H1 (cell line): ENCODE results near the gene KAT8. TPM values are rescaled to one million over a fixed set of nuclear protein-coding genes. Genes with fewer than 3 reads are reported as not detected.

Experiments
- CTCF ChIA-PET: fragments of 300-600 bp; sonication (Branson Sonifier 250); formaldehyde crosslinking; loops from one replicate; lab custom pipeline; 2021; ENCODE audit not compliant: partially characterized antibody; lab: Charles Lee
- POLR2A ChIA-PET: fragments of 300-600 bp; sonication (Branson Sonifier 250); formaldehyde crosslinking; loops from one replicate; lab custom pipeline; 2021; ENCODE audit warnings: inconsistent platforms; ENCODE audit not compliant: partially characterized antibody; lab: Charles Lee
- DNase-seq, 2 experiments: peaks; one replicate each; pipeline versions ENCODE4 v3.0.0 to v3.0.0-alpha.2; 2010 to 2022; ENCODE audit warnings: low spot score in 2 of 2, low read depth in 1 of 2, mixed read lengths in 1 of 2
- FAIRE-seq: peaks from 2 replicates; lab custom pipeline; 2011; peaks lifted over from hg19 to GRCh38; lab: Jason Lieb, UNC
- H2AFZ ChIP-seq: 2 replicates; pipeline ENCODE4 v1.8.1; 2012; ENCODE audit warnings: low read length, inconsistent platforms
- H2AK5ac ChIP-seq: 2 replicates; pipeline ENCODE4 v1.6.1; 2013; ENCODE audit warnings: low read depth, low read length
- H2BK120ac ChIP-seq: replicated peaks from 2 replicates; pipeline ENCODE3; 2013; ENCODE audit warnings: low read depth, low read length, inconsistent platforms
- H2BK12ac ChIP-seq: 2 replicates; pipeline ENCODE4 v1.6.1; 2013; ENCODE audit warnings: low read depth, low read length
- H2BK15ac ChIP-seq: 2 replicates; pipeline ENCODE4 v1.6.1; 2013; ENCODE audit warnings: low read length
- H2BK20ac ChIP-seq: 2 replicates; pipeline ENCODE4 v1.6.1; 2013; ENCODE audit warnings: low read length
- H2BK5ac ChIP-seq: 2 replicates; pipeline ENCODE4 v1.6.1; 2013; ENCODE audit warnings: low read depth, low read length
- H3K14ac ChIP-seq: 2 replicates; pipeline ENCODE4 v1.6.1; 2013; ENCODE audit warnings: inconsistent platforms; ENCODE audit not compliant: insufficient read length
- H3K18ac ChIP-seq: 2 replicates; pipeline ENCODE4 v1.6.1; 2013; ENCODE audit warnings: low read length; ENCODE audit errors: extremely low read depth
- H3K23ac ChIP-seq: 2 replicates; pipeline ENCODE4 v1.6.1; 2013; ENCODE audit warnings: inconsistent platforms; ENCODE audit not compliant: insufficient read length
- H3K23me2 ChIP-seq: 2 replicates; pipeline ENCODE4 v1.6.1; 2013; ENCODE audit warnings: low read depth, low read length
- H3K27ac ChIP-seq: 2 replicates; pipeline ENCODE4 v1.6.1; 2011; ENCODE audit warnings: low read depth, low read length, inconsistent platforms
- H3K27me3 ChIP-seq, 4 experiments: replicated peaks in 1 of 4; 1 replicate in 1 of 4; 2 replicates in 3 of 4; pipeline versions ENCODE4 v1.6.1 to v1.8.1; 2011 to 2013; ENCODE audit warnings: low read length in 3 of 4, mild to moderate bottlenecking in 3 of 4, inconsistent platforms in 2 of 4, mixed read lengths in 2 of 4, moderate library complexity in 1 of 4; ENCODE audit not compliant: control insufficient read depth in 3 of 4, insufficient read depth in 3 of 4; ENCODE audit errors: extremely low read depth in 1 of 4
- H3K36me3 ChIP-seq, 4 experiments: 2 replicates each; pipeline versions ENCODE4 v1.6.1 to v1.8.1; 2011 to 2013; ENCODE audit warnings: mild to moderate bottlenecking in 4 of 4, low read length in 3 of 4, moderate library complexity in 2 of 4, control low read depth in 1 of 4, inconsistent platforms in 1 of 4; ENCODE audit not compliant: insufficient read depth in 4 of 4, control insufficient read depth in 2 of 4
- H3K4ac ChIP-seq: replicated peaks from 2 replicates; pipeline ENCODE3; 2013; ENCODE audit warnings: low read length, low read depth, mixed read lengths, inconsistent platforms; ENCODE audit not compliant: insufficient read length
- H3K4me1 ChIP-seq, 4 experiments: replicated peaks in 1 of 4; 1 replicate in 1 of 4; 2 replicates in 3 of 4; pipeline versions ENCODE4 v1.6.1 to v1.8.1; 2011 to 2013; ENCODE audit warnings: low read length in 3 of 4, inconsistent platforms in 2 of 4, mixed read lengths in 1 of 4; ENCODE audit not compliant: insufficient read depth in 4 of 4, control insufficient read depth in 3 of 4
- H3K4me2 ChIP-seq, 2 experiments: 2 replicates each; pipeline versions ENCODE4 v1.6.1 to v1.8.1; 2011 to 2013; ENCODE audit warnings: low read depth in 2 of 2, low read length in 2 of 2, control low read depth in 1 of 2, inconsistent platforms in 1 of 2, mild to moderate bottlenecking in 1 of 2; ENCODE audit not compliant: insufficient read depth in 1 of 2
- H3K4me3 ChIP-seq, 4 experiments: fragments of 200-600, 300-600 bp in 1 of 4; sonication (generic), shearing (Covaris generic), sonication (Bioruptor Twin) in 1 of 4; 2 replicates each; pipeline versions ENCODE4 v1.5.1 to v1.8.1; 2011 to 2016; ENCODE audit warnings: low read length in 4 of 4, low read depth in 3 of 4, control low read depth in 2 of 4, inconsistent platforms in 2 of 4, mild to moderate bottlenecking in 2 of 4, mixed read lengths in 1 of 4, moderate library complexity in 1 of 4; ENCODE audit not compliant: insufficient read depth in 2 of 4; ENCODE audit errors: extremely low read depth in 1 of 4
- H3K56ac ChIP-seq: replicated peaks from 2 replicates; pipeline ENCODE3; 2013; ENCODE audit warnings: low read depth, mild to moderate bottlenecking, mixed read lengths, low read length, inconsistent platforms; ENCODE audit not compliant: insufficient read length
- H3K79me1 ChIP-seq: 2 replicates; pipeline ENCODE4 v1.6.1; 2013; ENCODE audit warnings: low read depth, low read length, control low read depth
- H3K79me2 ChIP-seq, 2 experiments: 2 replicates each; pipeline versions ENCODE4 v1.6.1 to v1.8.1; 2012 to 2013; ENCODE audit warnings: low read length in 2 of 2, mild to moderate bottlenecking in 2 of 2, inconsistent platforms in 1 of 2; ENCODE audit not compliant: insufficient read depth in 2 of 2, control insufficient read depth in 1 of 2
- H3K9ac ChIP-seq, 4 experiments: replicated peaks in 1 of 4; 1 replicate in 1 of 4; 2 replicates in 3 of 4; pipeline versions ENCODE4 v1.6.1 to v1.8.1; 2011 to 2013; ENCODE audit warnings: low read depth in 3 of 4, low read length in 3 of 4, control low read depth in 2 of 4, mild to moderate bottlenecking in 2 of 4, moderate library complexity in 2 of 4, inconsistent platforms in 1 of 4; ENCODE audit errors: extremely low read depth in 1 of 4
- H3K9me3 ChIP-seq, 2 experiments: 2 replicates each; pipeline versions ENCODE4 v1.6.1 to v1.8.1; 2012 to 2013; ENCODE audit warnings: mild to moderate bottlenecking in 2 of 2, moderate library complexity in 2 of 2, control low read depth in 1 of 2, inconsistent platforms in 1 of 2, low read depth in 1 of 2, low read length in 1 of 2, mixed read lengths in 1 of 2; ENCODE audit not compliant: insufficient read depth in 2 of 2
- H4K20me1 ChIP-seq, 2 experiments: replicated peaks in 1 of 2; 2 replicates each; pipeline versions ENCODE3 to v1.8.1; 2011 to 2013; ENCODE audit warnings: inconsistent platforms in 2 of 2, low read length in 2 of 2, mild to moderate bottlenecking in 1 of 2; ENCODE audit not compliant: insufficient read depth in 2 of 2, control insufficient read depth in 1 of 2
- H4K5ac ChIP-seq: 2 replicates; pipeline ENCODE4 v1.6.1; 2013; ENCODE audit warnings: low read length, low read depth, mixed read lengths, inconsistent platforms; ENCODE audit not compliant: insufficient read length
- H4K8ac ChIP-seq: 2 replicates; pipeline ENCODE4 v1.8.0; 2013; ENCODE audit warnings: mild to moderate bottlenecking, moderate library complexity, low read length, inconsistent platforms; ENCODE audit not compliant: insufficient read depth; ENCODE audit errors: extremely low read depth
- H4K91ac ChIP-seq: replicated peaks from 2 replicates; pipeline ENCODE3; 2013; ENCODE audit warnings: low read length, mixed read lengths, inconsistent platforms; ENCODE audit not compliant: insufficient read length
- FOSL1 ChIP-seq: IDR thresholded peaks from 2 replicates; pipeline ENCODE4 v1.6.1; 2011; ENCODE audit warnings: mild to moderate bottlenecking, low read depth, low read length, moderate library complexity; ENCODE audit not compliant: insufficient read depth
- GTF2F1 ChIP-seq: IDR thresholded peaks from 2 replicates; pipeline ENCODE4 v1.6.1; 2012; ENCODE audit warnings: low read depth, low read length, improper control_type of control experiment, borderline replicate concordance
- KDM1A ChIP-seq: fragments of 200-600, 300-600 bp; sonication (generic); IDR thresholded peaks from 2 replicates; pipeline ENCODE4 v1.7.1; 2016; ENCODE audit warnings: mild to moderate bottlenecking, low read length, borderline replicate concordance
- WGBS, 2 experiments: shearing (Covaris generic) in 1 of 2; methylation state at CpG; one replicate each; pipeline versions ENCODE4 v1.1.6 to v1.1.7; 2013 to 2015; ENCODE audit warnings: low lambda C conversion rate in 2 of 2, mixed read lengths in 2 of 2, inconsistent platforms in 1 of 2, low coverage in 1 of 2, missing lambda C conversion rate in 1 of 2; ENCODE audit not compliant: insufficient replicate concordance in 2 of 2, insufficient coverage in 1 of 2, insufficient read length in 1 of 2; ENCODE audit errors: extremely low coverage in 1 of 2, missing lambda C conversion rate in 1 of 2; 5-methylcytosine and 5-hydroxymethylcytosine counted together
- polyA plus RNA-seq, 7 experiments: library from polyadenylated mRNA; depleted of rRNA in 3 of 7; stranded (reverse) in 5 of 7; unstranded in 2 of 7; fragments of >200 nt in 5 of 7; fragments of 200-250 nt in 2 of 7; gene quantifications; 1 replicate in 5 of 7; 2 replicates in 1 of 7; 4 replicates in 1 of 7; pipeline versions ENCODE4 v1.2.1 to v1.2.3, GENCODE V29; 2011 to 2013; ENCODE audit warnings: missing spikeins in 2 of 7, mixed read lengths in 2 of 7
- total RNA-seq: library from RNA; stranded (reverse); fragmentation: NEBNext Ultra II Directional; extraction: Animal tissue kit (Norgen Biotek cat#: 25700); gene quantifications from 2 replicates; pipeline ENCODE4 v1.2.1, GENCODE V29; 2021
- TF ChIP-seq, protein P1 (sequence below): IDR thresholded peaks from 2 replicates; pipeline ENCODE4 v1.6.1; 2012; ENCODE audit warnings: inconsistent platforms
- TF ChIP-seq, protein P2 (sequence below), 3 experiments: IDR thresholded peaks; 1 replicate in 2 of 3; 2 replicates in 1 of 3; pipeline versions ENCODE4 v1.5.1 to v1.6.1; 2011; ENCODE audit warnings: low read length in 3 of 3, mild to moderate bottlenecking in 3 of 3, inconsistent platforms in 2 of 3, low read depth in 1 of 3, moderate library complexity in 1 of 3; ENCODE audit not compliant: insufficient read depth in 1 of 3; ENCODE audit errors: control extremely low read depth in 1 of 3

KAT8 gene
- total and polyA plus RNA-seq, 2 of the 8 experiments (the other 6 are each of a cell fraction or from before 2014, with no cell fraction given), result 52.6 to 61.6 TPM

DNA sequence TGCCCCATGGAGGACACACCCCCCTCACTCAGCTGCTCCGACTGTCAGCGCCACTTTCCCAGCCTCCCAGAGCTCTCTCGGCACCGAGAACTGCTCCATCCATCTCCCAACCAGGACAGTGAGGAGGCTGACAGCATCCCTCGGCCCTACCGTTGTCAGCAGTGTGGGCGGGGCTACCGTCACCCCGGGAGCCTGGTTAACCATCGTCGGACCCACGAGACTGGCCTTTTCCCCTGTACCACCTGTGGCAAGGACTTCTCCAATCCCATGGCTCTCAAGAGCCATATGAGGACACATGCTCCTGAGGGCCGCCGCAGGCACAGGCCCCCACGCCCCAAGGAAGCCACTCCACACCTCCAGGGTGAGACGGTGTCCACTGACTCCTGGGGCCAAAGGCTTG is 41.1 kb upstream of the KAT8 start:
- Histone ChIP-seq H3K4me1 (peaks cover 0 to 1% (median 0%) of the 10 kb centered on the region in 4 experiments; a peak in 2 of 7 replicates), H3K9ac (no peak overlapping the region), H3K14ac (no peak overlapping the region), H4K91ac (no peak overlapping the region), H3K23me2 (peaks cover 7% of the 10 kb centered on the region; the same call in 1 of the 2 replicates), H3K23ac (no peak overlapping the region), H3K27ac (no peak overlapping the region), H2AFZ (no peak overlapping the region), H3K4me3 (no peak overlapping the region), H2BK5ac (no peak overlapping the region), H3K4ac (no peak overlapping the region), H2BK12ac (no peak overlapping the region), H2BK20ac (no peak overlapping the region), H4K8ac (no peak overlapping the region), H4K5ac (no peak overlapping the region), H2BK120ac (no peak overlapping the region), H3K9me3 (no peaks in the 10 kb centered on the region), H2AK5ac (no peak overlapping the region), H3K4me2 (no peak overlapping the region), H2BK15ac (no peak overlapping the region), H4K20me1 (peaks cover 5 to 30% of the 10 kb centered on the region in 2 experiments), H3K79me1 (peaks cover 7% of the 10 kb centered on the region; the same call in 1 of the 2 replicates), H3K79me2 (peaks cover 13 to 55% of the 10 kb centered on the region in 2 experiments), H3K27me3 (no peaks in the 10 kb centered on the region), H3K56ac (no peak overlapping the region), H3K36me3 (peaks cover 5 to 45% (median 28%) of the 10 kb centered on the region in 4 experiments; a peak in 7 of 8 replicates), H3K18ac (no peak overlapping the region)
- DNase-seq, result no peak
- ChIA-PET POLR2A (interaction anchor here (0.6 to 4.9 kb wide), 4 partner anchors 8 to 98 kb away, joined by 3 to 34 read pairs (median 15); partner anchors contain the start of genes HSD3B7 and VKORC1), CTCF (interaction anchor here (1.0 to 2.1 kb wide), 4 partner anchors 10 to 49 kb away, joined by 3 to 10 read pairs (median 4); no protein-coding TSS in a partner anchor)
- no peak for FAIRE-seq
- 92% methylated on average over 16 of the region's 16 CpGs; no CpG with 5 or more reads in 1 of the 2 experiments for WGBS, 2 experiments
- TF ChIP-seq, protein P1, sequence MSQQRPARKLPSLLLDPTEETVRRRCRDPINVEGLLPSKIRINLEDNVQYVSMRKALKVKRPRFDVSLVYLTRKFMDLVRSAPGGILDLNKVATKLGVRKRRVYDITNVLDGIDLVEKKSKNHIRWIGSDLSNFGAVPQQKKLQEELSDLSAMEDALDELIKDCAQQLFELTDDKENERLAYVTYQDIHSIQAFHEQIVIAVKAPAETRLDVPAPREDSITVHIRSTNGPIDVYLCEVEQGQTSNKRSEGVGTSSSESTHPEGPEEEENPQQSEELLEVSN, result no peak
- no peak for TF ChIP-seq FOSL1
- TF ChIP-seq KDM1A, result no peak
- TF ChIP-seq, protein P2, sequence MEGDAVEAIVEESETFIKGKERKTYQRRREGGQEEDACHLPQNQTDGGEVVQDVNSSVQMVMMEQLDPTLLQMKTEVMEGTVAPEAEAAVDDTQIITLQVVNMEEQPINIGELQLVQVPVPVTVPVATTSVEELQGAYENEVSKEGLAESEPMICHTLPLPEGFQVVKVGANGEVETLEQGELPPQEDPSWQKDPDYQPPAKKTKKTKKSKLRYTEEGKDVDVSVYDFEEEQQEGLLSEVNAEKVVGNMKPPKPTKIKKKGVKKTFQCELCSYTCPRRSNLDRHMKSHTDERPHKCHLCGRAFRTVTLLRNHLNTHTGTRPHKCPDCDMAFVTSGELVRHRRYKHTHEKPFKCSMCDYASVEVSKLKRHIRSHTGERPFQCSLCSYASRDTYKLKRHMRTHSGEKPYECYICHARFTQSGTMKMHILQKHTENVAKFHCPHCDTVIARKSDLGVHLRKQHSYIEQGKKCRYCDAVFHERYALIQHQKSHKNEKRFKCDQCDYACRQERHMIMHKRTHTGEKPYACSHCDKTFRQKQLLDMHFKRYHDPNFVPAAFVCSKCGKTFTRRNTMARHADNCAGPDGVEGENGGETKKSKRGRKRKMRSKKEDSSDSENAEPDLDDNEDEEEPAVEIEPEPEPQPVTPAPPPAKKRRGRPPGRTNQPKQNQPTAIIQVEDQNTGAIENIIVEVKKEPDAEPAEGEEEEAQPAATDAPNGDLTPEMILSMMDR (IDR thresholded peaks at IDR 0.05; ENCODE audit: control extremely low read depth in 1 of 3, insufficient read depth in 1 of 3, low read depth in 1 of 3, low read length in 3 of 3), result no peak
- TF ChIP-seq GTF2F1, result no peak
